HG03460 (cell line): ENCODE data around the gene CTSS.
"Not testable (repeated sequence)": the region's sequence is repeated elsewhere in the genome, so short reads cannot be mapped to it uniquely, and the experiment has no call there.

Experiments
- ATAC-seq: cut with Tn5 transposase; IDR thresholded peaks from one replicate; pipeline ENCODE4 v1.9.1; 2021; ENCODE audit not compliant: unreplicated experiment

The CTSS gene

GRCh38 chr1:150775931-150776505 is 10.4 kb upstream of the CTSS start:
- not testable (repeated sequence) for ATAC-seq

- ATAC-seq = no peak
Observed at GRCh38 chr1:150775276-150775675, 9.7 kb upstream of the CTSS start.

DNA sequence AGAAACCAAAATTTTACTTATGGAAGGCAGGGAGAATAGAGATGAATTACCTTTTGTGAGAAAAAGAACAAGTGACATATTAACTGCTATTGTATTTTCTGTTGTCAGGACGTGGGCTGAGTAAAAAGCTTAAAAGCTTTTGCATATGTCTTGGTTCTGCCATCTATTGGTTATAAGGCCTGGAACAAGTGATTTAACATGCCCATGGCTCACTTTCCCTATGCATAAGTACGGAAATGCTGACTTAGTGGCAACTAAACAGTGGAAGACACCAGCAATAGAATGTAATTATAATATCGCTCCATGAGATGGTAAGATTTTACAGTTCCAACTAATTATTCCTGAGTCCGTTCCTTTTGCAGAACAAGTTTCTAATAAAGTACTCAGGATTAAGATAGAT is 6.7 kb upstream of the CTSS start:
- no peak for ATAC-seq

GRCh38 chr1:150767704-150768103 is 2.1 kb upstream of the CTSS start:
- ATAC-seq = not testable (repeated sequence)

DNA sequence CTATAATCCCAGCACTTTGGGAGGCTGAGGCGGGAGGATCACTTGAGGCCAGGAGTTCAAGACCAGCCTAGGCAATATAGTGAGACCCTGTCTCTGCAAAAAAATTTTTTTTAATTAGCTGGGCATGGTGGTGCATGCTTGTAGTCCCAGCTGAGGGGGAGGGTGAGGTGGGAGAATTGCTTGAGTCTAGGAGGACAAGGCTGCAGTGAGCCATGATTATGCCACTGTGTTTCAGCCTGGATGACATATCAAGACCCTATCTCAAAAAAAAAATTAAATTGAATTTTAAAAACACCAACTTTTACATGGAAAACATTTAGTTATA is 361 bp upstream of the CTSS start:
- not testable (repeated sequence) for ATAC-seq

DNA sequence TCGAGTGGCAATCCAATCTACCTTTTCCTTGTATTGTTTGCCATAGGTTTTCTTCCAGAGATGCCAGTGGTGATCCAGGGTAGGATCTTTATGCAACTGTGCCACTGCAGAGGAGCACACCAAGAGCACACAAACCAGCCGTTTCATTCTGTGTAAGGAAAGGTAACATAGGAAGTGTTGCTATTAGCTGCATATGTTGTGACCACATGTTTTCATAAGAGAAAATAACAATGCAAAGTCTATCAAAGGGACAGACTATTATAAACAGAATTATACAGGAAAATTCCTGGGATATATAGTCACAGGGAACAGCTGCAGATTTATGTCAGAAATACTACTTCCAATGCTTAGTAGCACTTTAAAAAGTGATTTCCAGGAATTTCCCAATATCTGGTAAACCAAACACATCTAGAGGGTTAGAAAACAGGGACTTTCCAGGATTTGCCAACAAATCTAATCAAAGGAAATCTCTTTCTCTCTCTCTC is 919 bp downstream of the CTSS start:
- ATAC-seq = no peak

- ATAC-seq = no peak
Observed at GRCh38 chr1:150763018-150763417, 2.6 kb downstream of the CTSS start.

DNA sequence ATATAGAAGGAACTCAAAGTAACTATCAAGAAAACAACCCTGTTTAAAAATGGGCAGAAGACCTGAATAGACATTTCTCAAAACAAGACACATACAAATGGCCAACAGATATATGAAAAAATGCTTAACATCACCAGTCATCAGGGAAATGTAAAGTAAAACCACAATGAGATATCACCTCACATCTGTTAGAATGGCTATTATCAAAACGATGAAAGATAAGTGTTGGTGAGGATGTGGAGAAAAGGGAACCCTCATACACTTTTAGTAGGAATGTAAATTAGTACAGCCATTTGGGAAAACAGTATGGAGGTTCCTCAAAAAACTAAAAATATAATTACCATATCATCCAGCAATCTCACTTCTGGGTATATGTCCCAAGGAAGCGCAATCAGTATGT is 3.0 kb downstream of the CTSS start:
- no peak for ATAC-seq

- no peak for ATAC-seq
Observed at GRCh38 chr1:150761801-150762200, 3.8 kb downstream of the CTSS start.

GRCh38 chr1:150760013-150760412 is 5.6 kb downstream of the CTSS start:
- ATAC-seq = no peak

- no peak for ATAC-seq
Observed at GRCh38 chr1:150753416-150753815, 12.2 kb downstream of the CTSS start.

DNA sequence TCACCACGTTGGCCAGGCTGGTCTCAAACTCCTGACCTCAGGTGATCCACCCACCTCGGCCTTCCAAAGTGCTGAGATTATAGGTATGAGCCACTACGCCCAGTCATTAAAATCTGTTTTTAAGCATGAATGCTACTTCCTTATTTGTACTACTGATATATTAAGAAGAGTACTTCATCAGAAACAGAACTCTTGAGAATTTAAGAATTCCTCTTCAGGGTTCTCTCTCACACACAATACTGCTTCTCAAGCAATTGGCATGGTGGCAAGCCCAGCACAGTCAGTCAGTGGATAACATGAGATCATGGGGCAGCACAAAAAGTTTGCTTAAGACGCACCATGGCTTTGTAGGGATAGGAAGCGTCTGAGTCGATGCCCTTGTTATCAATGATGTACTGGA is 14.1 kb downstream of the CTSS start:
- ATAC-seq = no peak

GRCh38 chr1:150749720-150750311 is 15.8 kb downstream of the CTSS start:
- no peak for ATAC-seq

DNA sequence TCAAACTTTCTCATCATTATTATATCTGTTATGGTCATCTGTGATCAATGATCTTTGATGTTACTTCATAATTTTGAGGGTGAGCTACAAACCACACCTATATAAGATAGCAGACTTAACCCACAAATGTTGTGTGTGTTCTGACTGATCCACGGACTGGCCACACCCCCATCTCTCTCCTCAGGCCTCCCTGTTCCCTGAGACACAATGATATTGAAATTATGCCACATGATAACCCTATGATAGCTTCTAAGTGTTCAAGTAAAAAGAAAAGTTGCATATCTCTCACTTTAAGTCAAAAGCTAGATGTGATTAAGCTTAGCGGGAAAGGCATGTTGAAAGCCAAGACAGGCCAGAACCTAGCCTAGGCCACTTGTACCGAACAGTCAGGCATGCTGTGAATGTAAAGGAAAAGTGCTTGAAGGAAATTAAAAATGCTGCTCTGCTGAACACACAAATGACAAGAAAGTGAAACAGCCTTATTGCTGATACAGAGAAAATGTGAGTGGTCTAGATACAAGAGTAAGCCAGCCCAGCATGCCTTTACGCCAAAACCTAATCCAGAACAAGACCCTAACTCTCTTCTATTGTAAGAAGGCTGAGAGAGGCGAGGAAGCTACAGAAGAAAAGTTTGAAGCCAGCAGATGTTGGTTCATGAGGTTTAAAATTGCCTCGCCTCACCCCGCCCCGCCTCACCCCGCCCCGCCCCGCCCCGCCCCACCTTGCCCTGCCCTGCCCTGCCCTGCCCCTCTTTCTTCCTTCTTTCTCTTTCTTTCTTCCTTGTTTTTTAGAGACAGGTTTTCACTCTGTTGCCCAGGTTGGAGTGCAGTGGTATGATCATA is 16.5 kb downstream of the CTSS start:
- no peak for ATAC-seq

DNA sequence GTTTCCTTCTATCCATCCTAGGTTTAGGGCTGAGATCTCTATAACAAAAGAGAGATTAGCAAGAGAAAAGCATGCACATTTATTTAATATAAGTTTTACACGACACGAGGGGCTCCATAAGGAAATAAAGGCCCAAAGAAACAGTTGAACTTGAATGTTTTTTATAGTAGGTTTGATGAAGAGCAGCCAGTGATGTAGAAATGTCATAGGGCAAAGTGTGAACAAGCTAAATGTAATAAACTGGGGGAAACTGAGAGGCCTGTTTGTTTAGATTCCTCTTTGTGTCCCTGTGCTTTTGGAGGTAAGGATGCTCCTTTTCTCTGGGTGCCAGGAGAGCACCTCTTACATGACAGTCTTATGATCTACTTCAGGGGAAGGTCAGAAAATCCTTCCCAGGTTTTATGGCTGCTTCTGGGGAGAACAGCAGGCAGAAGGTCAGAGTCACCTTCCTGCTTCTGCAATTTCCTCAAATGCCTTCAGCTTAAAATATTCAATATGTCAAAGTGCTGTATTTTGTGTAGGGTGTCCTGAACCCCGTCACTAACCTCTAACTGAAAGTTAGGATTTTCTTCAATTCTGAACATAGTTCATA is 35.4 kb downstream of the CTSS start:
- no peak for ATAC-seq

DNA sequence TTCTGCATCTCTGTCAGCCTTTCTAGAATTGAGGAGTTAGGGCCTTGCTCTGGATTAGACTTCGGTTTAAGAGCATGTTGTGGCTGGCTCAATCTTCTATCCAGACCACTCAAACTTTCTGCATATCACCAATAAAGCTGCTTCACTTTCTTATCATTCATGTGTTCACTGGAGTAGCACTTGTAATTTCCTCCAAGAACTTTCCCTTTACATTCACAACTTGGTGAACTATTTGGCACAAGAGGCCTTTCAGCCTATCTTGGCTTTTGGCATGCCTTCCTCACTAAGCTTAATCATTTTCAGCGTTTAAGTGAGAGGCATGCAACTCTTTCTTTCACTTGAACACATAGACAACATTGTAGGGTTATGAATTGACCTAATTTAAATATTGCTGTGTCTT is 41.2 kb downstream of the CTSS start:
- no peak for ATAC-seq

DNA sequence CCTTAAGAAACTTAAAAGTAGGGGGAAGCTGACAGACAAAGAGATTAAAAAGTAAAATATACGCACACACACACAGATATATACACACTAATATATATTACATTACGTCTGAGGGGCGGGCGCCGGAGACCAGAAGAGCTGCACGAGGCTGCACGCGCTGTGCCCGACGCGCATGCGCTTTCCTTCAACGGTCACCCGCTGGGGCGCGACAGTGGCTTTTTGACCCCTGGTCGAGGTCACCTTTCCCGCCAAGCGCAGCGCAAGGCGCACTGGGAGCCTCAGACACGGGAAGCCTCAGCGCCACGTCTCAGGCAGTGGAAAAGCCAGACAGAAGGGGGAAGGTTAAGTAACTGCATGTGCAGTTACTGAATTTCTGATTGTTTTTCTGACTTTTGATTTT is 44.9 kb downstream of the CTSS start, which contains the start of gene HORMAD1:
Gene HORMAD1 (minus strand): TSS at position 193 of the 400 bp plus-strand sequence. CDS start 1,390 bp downstream, outside the sequence.
- ATAC-seq = no peak

DNA sequence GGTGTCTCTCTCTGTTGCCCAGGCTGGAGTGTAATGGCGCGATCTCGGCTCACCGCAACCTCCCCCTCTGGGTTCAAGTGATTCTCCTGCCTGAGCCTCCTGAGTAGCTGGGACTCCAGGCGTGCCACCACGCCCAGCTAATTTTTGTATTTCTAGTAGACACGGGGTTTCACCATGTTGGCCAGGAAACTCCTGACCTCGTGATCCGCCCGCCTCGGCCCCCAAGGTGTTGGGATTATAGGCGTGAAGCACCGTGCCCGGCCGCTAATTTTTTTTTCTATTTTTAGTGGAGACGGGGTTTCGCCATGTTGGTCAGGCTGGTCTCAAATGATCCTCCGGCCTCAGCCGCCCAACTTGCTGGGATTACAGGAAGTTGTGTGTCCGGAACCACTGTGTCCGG is 45.5 kb downstream of the CTSS start:
- ATAC-seq = no peak

DNA sequence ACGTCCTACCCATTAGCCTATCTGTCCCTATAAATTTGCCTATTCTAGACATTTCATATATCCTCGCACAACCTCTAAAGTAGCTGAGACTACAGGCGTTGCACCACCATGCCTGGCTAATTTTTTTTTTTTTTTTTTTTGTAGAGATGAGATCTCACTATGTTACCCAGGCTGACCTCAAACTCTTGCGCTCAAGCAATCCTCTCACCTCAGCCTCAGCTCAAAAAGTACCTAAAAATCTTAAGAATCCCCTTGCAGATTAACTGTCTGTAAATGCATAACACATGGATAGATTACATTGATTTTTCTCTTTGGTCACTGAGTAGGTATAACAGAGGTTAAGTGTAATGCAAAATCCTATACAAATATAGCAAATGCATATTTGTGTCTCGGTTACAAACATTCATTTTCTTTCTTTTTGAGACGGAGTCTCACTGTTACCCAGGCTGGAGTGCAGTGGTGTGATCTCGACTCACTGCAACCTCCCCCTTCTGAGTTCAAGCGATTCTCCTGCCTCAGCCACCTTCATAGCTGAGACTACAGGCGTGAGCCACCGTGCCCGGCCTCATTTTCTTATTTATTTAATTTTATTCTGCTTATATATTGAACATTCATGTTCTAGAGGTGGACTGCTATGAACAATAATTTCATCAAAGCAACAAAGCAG is 47.2 kb downstream of the CTSS start:
- no peak for ATAC-seq

GRCh38 chr1:150709031-150709430 is 56.5 kb downstream of the CTSS start:
- not testable (repeated sequence) for ATAC-seq

GRCh38 chr1:150708595-150708994 is 57.0 kb downstream of the CTSS start:
- ATAC-seq = no peak
